ENCODE data around the gene FAM13A. TPM values are rescaled to one million over a fixed set of nuclear protein-coding genes. Genes with fewer than 3 reads are reported as not detected.

Gene FAM13A
- total and polyA plus RNA-seq, 8 donors = 6.0 to 132 (median 45.7) TPM

GRCh38 chr4:88709989-88710388 is 347.0 kb downstream of the FAM13A start:
- no peak overlapping the region for H3K4me3 ChIP-seq
- H3K9me3 ChIP-seq = no peaks in the 10 kb centered on the region
- no peak overlapping the region for H3K27ac ChIP-seq
- 88 to 100% (median 94%) methylated on average over 1 of the region's 1 CpG for WGBS, 5 donors
- peaks cover under 1 to 66% (median 61%) of the 10 kb centered on the region in 4 donors for H3K36me3 ChIP-seq
- H3K4me1 ChIP-seq = peaks cover 0 to 12% (median 6%) of the 10 kb centered on the region in 4 donors
- DNase-seq = no peak
- no peaks in the 10 kb centered on the region for H3K27me3 ChIP-seq
- intact Hi-C loops (cut with DNase I; ENCODE audit: low total_unique reads) = loop anchor here (10.0 kb wide), 1 partner anchor 315 kb away; no protein-coding TSS in a partner anchor
- TF ChIP-seq, protein P1, sequence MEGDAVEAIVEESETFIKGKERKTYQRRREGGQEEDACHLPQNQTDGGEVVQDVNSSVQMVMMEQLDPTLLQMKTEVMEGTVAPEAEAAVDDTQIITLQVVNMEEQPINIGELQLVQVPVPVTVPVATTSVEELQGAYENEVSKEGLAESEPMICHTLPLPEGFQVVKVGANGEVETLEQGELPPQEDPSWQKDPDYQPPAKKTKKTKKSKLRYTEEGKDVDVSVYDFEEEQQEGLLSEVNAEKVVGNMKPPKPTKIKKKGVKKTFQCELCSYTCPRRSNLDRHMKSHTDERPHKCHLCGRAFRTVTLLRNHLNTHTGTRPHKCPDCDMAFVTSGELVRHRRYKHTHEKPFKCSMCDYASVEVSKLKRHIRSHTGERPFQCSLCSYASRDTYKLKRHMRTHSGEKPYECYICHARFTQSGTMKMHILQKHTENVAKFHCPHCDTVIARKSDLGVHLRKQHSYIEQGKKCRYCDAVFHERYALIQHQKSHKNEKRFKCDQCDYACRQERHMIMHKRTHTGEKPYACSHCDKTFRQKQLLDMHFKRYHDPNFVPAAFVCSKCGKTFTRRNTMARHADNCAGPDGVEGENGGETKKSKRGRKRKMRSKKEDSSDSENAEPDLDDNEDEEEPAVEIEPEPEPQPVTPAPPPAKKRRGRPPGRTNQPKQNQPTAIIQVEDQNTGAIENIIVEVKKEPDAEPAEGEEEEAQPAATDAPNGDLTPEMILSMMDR (IDR thresholded peaks at IDR 0.05) = no peak
- TF ChIP-seq POLR2A (IDR thresholded peaks at IDR 0.05) = no peak
- no peak for TF ChIP-seq POLR2AphosphoS5 (IDR thresholded peaks at IDR 0.05)
- no peak for TF ChIP-seq EP300 (IDR thresholded peaks at IDR 0.05)

DNA sequence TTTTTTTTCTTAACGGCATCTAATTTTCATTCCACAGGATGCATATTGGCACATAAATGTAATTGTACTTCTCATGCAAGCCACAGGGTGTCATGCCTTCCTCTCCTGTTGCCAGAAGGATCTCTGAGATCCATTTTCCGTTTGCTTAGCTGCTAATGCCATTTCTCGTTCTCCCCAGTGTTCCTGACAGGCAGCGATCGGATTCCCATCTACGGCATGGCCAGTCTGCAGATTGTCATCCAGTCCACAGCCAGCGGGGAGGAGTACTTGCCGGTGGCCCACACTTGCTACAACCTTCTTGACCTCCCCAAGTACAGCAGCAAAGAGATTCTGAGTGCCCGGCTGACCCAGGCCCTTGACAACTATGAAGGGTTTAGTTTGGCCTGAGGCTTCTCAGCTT is 350.4 kb downstream of the FAM13A start:
- H3K4me3 ChIP-seq = no peak overlapping the region
- H3K27me3 ChIP-seq = no peaks in the 10 kb centered on the region
- peak overlapping the region in 3 of 5 donors; percentile 16 to 54 (median 36) for H3K27ac ChIP-seq
- peaks cover 0 to 12% (median 6%) of the 10 kb centered on the region in 4 donors for H3K4me1 ChIP-seq
- 37 to 56% (median 48%) methylated on average over 9 of the region's 9 CpGs for WGBS, 5 donors
- H3K36me3 ChIP-seq = peaks cover 8 to 82% (median 70%) of the 10 kb centered on the region in 4 donors
- intact Hi-C loops (cut with DNase I; ENCODE audit: low total_unique reads) = loop anchor here (10.0 kb wide), 1 partner anchor 318 kb away; no protein-coding TSS in a partner anchor
- TF ChIP-seq, protein P1 (IDR thresholded peaks at IDR 0.05) = peak in 5 of 7 experiments; percentile 41 to 88 (median 52)
- TF ChIP-seq EP300 (IDR thresholded peaks at IDR 0.05) (no peak), POLR2AphosphoS5 (IDR thresholded peaks at IDR 0.05) (peak in 1 of 3 donors; percentile 66), POLR2A (IDR thresholded peaks at IDR 0.05) (no peak)
- DNase-seq = peak in 1 of 2 donors; percentile 81
- no peaks in the 10 kb centered on the region for H3K9me3 ChIP-seq

GRCh38 chr4:88705805-88706492 is 351.0 kb downstream of the FAM13A start:
- peaks cover 0 to 12% (median 6%) of the 10 kb centered on the region in 4 donors for H3K4me1 ChIP-seq
- WGBS, 5 donors = 65 to 76% (median 69%) methylated on average over 3 of the region's 3 CpGs
- H3K36me3 ChIP-seq = peaks cover 8 to 77% (median 65%) of the 10 kb centered on the region in 4 donors
- H3K4me3 ChIP-seq = no peak overlapping the region
- no peaks in the 10 kb centered on the region for H3K9me3 ChIP-seq
- intact Hi-C loops (cut with DNase I; ENCODE audit: low total_unique reads) = loop anchor here (10.0 kb wide), 1 partner anchor 319 kb away; no protein-coding TSS in a partner anchor
- DNase-seq = no peak
- no peak for TF ChIP-seq POLR2A (IDR thresholded peaks at IDR 0.05)
- no peak for TF ChIP-seq EP300 (IDR thresholded peaks at IDR 0.05)
- no peaks in the 10 kb centered on the region for H3K27me3 ChIP-seq
- H3K27ac ChIP-seq = peak overlapping the region in 2 of 5 donors; percentile 8 to 25

- Histone ChIP-seq H3K27me3 (no peaks in the 10 kb centered on the region), H3K27ac (no peak overlapping the region), H3K4me3 (no peak overlapping the region), H3K4me1 (peaks cover 0 to 12% (median 6%) of the 10 kb centered on the region in 4 donors), H3K36me3 (peaks cover 8 to 69% (median 57%) of the 10 kb centered on the region in 4 donors), H3K9me3 (no peaks in the 10 kb centered on the region)
- DNase-seq = no peak
- TF ChIP-seq, protein P1 (IDR thresholded peaks at IDR 0.05) = no peak
- no peak for TF ChIP-seq EP300 (IDR thresholded peaks at IDR 0.05)
- no peak for TF ChIP-seq POLR2A (IDR thresholded peaks at IDR 0.05)
- TF ChIP-seq POLR2AphosphoS5 (IDR thresholded peaks at IDR 0.05) = no peak
- intact Hi-C loops (cut with DNase I; ENCODE audit: low total_unique reads) = loop anchor here (10.0 kb wide), 1 partner anchor 320 kb away; no protein-coding TSS in a partner anchor
These were observed 351.8 kb downstream of the FAM13A start for GRCh38 chr4:88705223-88705622.
